Lung (tissue), 12 donors: ENCODE results near the gene CHN2. TPM values are rescaled to one million over a fixed set of nuclear protein-coding genes. Genes with fewer than 3 reads are reported as not detected.
A peak's percentile ranks its signal among the peaks of the same experiment; 100 is the strongest.

Experiments used
- ATAC-seq: fragments of 200-7000 bp; cut with Tn5 transposase; one replicate; pipeline ENCODE4 v1.9.1; 2020; ENCODE audit warnings: moderate number of reproducible peaks; ENCODE audit not compliant: insufficient read depth, low FRiP score
- DNase-seq, 3 donors: peaks; one replicate each; pipeline ENCODE4 v3.0.0-alpha.2; 2013 to 2017
- H3K27ac ChIP-seq, 2 donors: one replicate each; pipeline ENCODE4 v1.5.1; 2013; ENCODE audit warnings: mild to moderate bottlenecking in 2 of 2, moderate library complexity in 2 of 2, control low read depth in 1 of 2, inconsistent platforms in 1 of 2, low read depth in 1 of 2, low read length in 1 of 2
- H3K27me3 ChIP-seq, 3 donors: one replicate each; pipeline ENCODE4 v1.5.1; 2013; ENCODE audit warnings: low read length in 2 of 3; ENCODE audit not compliant: control insufficient read depth in 3 of 3, insufficient read depth in 3 of 3
- H3K36me3 ChIP-seq, 4 donors: one replicate each; pipeline ENCODE4 v1.5.1; 2013; ENCODE audit warnings: low read length in 4 of 4, mild to moderate bottlenecking in 1 of 4, moderate library complexity in 1 of 4; ENCODE audit not compliant: control insufficient read depth in 4 of 4, insufficient read depth in 4 of 4
- H3K4me1 ChIP-seq, 5 donors: one replicate each; pipeline ENCODE4 v1.5.1; 2013; ENCODE audit warnings: low read length in 5 of 5, mild to moderate bottlenecking in 2 of 5, moderate library complexity in 1 of 5; ENCODE audit not compliant: control insufficient read depth in 5 of 5, insufficient read depth in 5 of 5
- H3K4me3 ChIP-seq: one replicate; pipeline ENCODE4 v1.5.1; 2013; ENCODE audit warnings: mild to moderate bottlenecking, control low read depth, moderate library complexity
- H3K9ac ChIP-seq, 2 donors: one replicate each; pipeline ENCODE4 v1.5.1; 2013; ENCODE audit warnings: low read length in 2 of 2, control low read depth in 1 of 2; ENCODE audit not compliant: insufficient read depth in 1 of 2
- H3K9me3 ChIP-seq, 4 donors: one replicate each; pipeline ENCODE4 v1.5.1; 2013; ENCODE audit warnings: low read length in 3 of 4, mild to moderate bottlenecking in 1 of 4, moderate library complexity in 1 of 4; ENCODE audit not compliant: control insufficient read depth in 4 of 4, insufficient read depth in 3 of 4
- WGBS, 2 donors: extraction: QIAGEN DNeasy Blood & Tissue Kit; methylation state at CpG; one replicate each; pipeline ENCODE4 v1.1.7; 2013; 5-methylcytosine and 5-hydroxymethylcytosine counted together
- polyA plus RNA-seq, 2 donors: library from polyadenylated mRNA; stranded (reverse); fragments of 200-250 nt; gene quantifications; one replicate each; pipeline ENCODE4 v1.2.1, GENCODE V29; 2013
- total RNA-seq, 2 donors: library from RNA; depleted of rRNA in 1 of 2; stranded (reverse); fragments of >200 nt in 1 of 2; gene quantifications; one replicate each; pipeline ENCODE4 v1.2.1, GENCODE V29; 2014 to 2021
- TF ChIP-seq, protein P1 (sequence below): IDR thresholded peaks from 2 replicates; pipeline ENCODE4 v1.5.1; 2012; ENCODE audit warnings: mild to moderate bottlenecking; ENCODE audit errors: control extremely low read depth, extremely low read depth
- donor health status: control.
- donor health status: control.
- donor health status: Bipolar disorder and iron deficiency.
- donor health status: healthy.
- donor health status: DM: yes; HTN: yes; CAD: no.

Gene CHN2
- total and polyA plus RNA-seq, 4 donors, result 3.2 to 11.0 (median 6.7) TPM

DNA sequence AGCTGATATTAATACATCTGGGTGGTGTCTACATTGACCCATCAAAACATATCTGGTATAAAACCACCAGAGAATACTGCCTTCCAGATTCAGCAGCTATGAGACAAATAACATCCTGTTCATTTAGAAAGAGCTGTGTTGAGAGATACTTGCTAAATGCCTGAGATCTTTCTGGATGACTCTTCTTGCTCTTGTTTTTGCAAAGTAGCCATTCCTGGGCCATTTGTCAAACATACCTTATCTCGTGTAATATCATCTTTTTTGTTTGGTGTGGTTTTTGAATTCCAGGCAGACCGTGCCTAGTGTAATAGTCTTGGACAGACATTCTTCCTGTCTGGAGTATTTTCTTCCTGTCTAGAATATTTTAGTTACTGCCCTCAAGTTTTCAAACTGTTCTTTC lies 294.4 kb downstream of the CHN2 start:
- 11 to 19% methylated on average over 2 of the region's 2 CpGs for WGBS, 2 donors

DNA sequence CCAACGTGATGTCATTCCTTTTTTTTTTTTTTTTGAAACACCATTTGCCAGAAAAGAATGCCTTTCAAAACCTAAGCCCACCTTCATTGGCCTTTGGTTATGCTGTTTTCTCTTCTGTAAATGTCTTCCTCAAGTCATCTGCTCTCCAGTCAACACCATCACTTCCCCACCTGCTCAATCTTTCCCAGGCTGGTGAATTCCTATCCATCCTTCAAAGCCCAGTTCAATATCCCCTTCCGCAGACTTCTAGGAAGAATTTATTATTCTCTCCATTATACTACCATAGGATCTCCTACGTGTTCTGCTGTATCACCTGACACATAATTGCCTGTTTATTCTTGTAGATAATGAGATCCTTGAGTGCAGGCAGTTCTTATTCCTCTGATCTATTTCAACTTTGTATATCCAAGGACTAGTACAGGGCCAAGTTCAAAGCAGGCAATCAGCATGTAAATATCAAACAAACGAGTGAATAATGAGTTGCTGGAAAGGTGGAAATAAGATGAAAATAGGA lies 295.6 kb downstream of the CHN2 start:
- H3K27me3 ChIP-seq, result peaks cover 0 to 4% (median 0%) of the 10 kb centered on the region in 3 donors
- H3K36me3 ChIP-seq, result no peaks in the 10 kb centered on the region
- H3K9me3 ChIP-seq, result no peaks in the 10 kb centered on the region
- no peak for ATAC-seq
- H3K4me1 ChIP-seq, result peaks cover 0 to 26% (median 0%) of the 10 kb centered on the region in 5 donors
- no peak for DNase-seq
- no peak overlapping the region for H3K4me3 ChIP-seq
- no peak overlapping the region for H3K27ac ChIP-seq
- TF ChIP-seq, protein P1, sequence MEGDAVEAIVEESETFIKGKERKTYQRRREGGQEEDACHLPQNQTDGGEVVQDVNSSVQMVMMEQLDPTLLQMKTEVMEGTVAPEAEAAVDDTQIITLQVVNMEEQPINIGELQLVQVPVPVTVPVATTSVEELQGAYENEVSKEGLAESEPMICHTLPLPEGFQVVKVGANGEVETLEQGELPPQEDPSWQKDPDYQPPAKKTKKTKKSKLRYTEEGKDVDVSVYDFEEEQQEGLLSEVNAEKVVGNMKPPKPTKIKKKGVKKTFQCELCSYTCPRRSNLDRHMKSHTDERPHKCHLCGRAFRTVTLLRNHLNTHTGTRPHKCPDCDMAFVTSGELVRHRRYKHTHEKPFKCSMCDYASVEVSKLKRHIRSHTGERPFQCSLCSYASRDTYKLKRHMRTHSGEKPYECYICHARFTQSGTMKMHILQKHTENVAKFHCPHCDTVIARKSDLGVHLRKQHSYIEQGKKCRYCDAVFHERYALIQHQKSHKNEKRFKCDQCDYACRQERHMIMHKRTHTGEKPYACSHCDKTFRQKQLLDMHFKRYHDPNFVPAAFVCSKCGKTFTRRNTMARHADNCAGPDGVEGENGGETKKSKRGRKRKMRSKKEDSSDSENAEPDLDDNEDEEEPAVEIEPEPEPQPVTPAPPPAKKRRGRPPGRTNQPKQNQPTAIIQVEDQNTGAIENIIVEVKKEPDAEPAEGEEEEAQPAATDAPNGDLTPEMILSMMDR, result no peak
- WGBS, 2 donors, result 86 to 91% methylated on average over 4 of the region's 4 CpGs
- H3K9ac ChIP-seq, result no peak overlapping the region

More for the DNA sequence above, 294.4 kb downstream of the CHN2 start:
- no peak overlapping the region for H3K4me3 ChIP-seq
- H3K27ac ChIP-seq, result no peak overlapping the region
- peaks cover 0 to 20% (median 0%) of the 10 kb centered on the region in 5 donors for H3K4me1 ChIP-seq
- peaks cover 0 to 4% (median 0%) of the 10 kb centered on the region in 3 donors for H3K27me3 ChIP-seq
- peak in 1 of 3 donors; percentile 18 for DNase-seq
- no peaks in the 10 kb centered on the region for H3K9me3 ChIP-seq
- no peak overlapping the region for H3K9ac ChIP-seq
- no peaks in the 10 kb centered on the region for H3K36me3 ChIP-seq
- ATAC-seq, result no peak
- TF ChIP-seq, protein P1, result no peak

DNA sequence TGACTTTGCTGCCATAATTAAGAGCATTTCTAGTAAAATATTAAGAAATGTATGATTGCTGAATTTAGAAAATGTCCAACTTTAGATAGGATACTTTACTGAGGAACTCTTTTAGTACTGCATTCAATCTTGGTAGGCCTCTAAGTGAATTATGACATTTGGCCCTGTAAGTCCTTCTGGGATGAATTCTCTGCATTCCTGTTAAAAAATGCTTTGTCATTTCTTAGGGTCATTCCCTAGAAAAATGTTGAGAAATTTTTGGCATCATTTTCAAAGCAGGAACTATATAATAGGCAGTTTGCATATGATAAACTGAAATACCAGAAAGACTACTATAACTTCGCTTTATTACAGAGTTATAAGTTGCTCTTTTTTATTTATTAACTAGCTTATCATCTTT lies 299.8 kb downstream of the CHN2 start:
- no peak for ATAC-seq

More for the DNA sequence above, 299.8 kb downstream of the CHN2 start:
- no peaks in the 10 kb centered on the region for H3K36me3 ChIP-seq
- H3K9me3 ChIP-seq, result no peaks in the 10 kb centered on the region
- TF ChIP-seq, protein P1, result no peak
- 83 to 86% methylated on average over 1 of the region's 1 CpG for WGBS, 2 donors
- no peak overlapping the region for H3K27ac ChIP-seq
- H3K9ac ChIP-seq, result no peak overlapping the region
- DNase-seq, result peak in 2 of 3 donors; percentile 68 to 74
- no peaks in the 10 kb centered on the region for H3K27me3 ChIP-seq
- no peak overlapping the region for H3K4me3 ChIP-seq
- H3K4me1 ChIP-seq, result peaks cover 0 to 6% (median 0%) of the 10 kb centered on the region in 5 donors
